ENCODE data around the gene ST3GAL6. TPM values are rescaled to one million over a fixed set of nuclear protein-coding genes. Genes with fewer than 3 reads are reported as not detected.
A peak's percentile ranks its signal among the peaks of the same experiment; 100 is the strongest.

Gene ST3GAL6
- total and polyA plus RNA-seq, 2 of the 13 experiments (the other 11 are each of a cell fraction or from before 2014, with no cell fraction given), result 17.5 to 23.2 TPM

DNA sequence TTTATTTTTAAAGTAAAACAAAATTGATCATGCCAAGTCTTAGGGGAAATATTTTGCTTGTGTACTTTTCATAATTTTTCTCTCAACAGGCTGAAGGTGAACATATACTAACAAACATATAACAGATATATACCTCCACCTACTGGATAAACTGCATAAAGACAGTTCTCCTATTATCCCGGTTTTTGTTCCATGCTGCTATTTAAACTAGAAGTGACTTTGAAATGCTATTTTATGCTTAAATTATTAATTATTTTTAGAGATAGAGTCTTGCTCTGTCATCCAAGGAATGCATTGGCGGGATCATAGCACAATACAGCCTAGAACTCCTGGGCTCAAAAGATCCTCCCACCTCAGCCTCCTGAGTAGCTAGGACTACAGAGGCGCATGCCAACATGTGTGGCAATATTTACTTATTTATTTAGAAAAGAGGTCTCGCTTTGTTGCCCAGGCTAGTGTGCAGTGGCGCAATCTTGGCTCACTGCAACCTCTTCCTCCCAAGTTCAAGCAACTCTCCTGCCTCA is 49.8 kb downstream of the ST3GAL6 start (continued):
- TF ChIP-seq, protein P1, sequence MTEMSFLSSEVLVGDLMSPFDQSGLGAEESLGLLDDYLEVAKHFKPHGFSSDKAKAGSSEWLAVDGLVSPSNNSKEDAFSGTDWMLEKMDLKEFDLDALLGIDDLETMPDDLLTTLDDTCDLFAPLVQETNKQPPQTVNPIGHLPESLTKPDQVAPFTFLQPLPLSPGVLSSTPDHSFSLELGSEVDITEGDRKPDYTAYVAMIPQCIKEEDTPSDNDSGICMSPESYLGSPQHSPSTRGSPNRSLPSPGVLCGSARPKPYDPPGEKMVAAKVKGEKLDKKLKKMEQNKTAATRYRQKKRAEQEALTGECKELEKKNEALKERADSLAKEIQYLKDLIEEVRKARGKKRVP (CRISPR knock-in tag; IDR thresholded peaks at IDR 0.05), result peak in 1 of 2 experiments; percentile 71; a peak in 2 of 4 replicates
- no peak for TF ChIP-seq ZNF34 (CRISPR knock-in tag; IDR thresholded peaks at IDR 0.05; ENCODE audit: borderline replicate concordance)
- no peak for TF ChIP-seq ONECUT2 (CRISPR knock-in tag; IDR thresholded peaks at IDR 0.05)
- peak; percentile 49; the same call in 1 of the 2 replicates for TF ChIP-seq ZNF12 (CRISPR knock-in tag; IDR thresholded peaks at IDR 0.05)
- TF ChIP-seq ETV5 (CRISPR knock-in tag; IDR thresholded peaks at IDR 0.05; ENCODE audit: borderline replicate concordance), result peak; percentile 44; the same call in 1 of the 2 replicates
- TF ChIP-seq, protein P2, sequence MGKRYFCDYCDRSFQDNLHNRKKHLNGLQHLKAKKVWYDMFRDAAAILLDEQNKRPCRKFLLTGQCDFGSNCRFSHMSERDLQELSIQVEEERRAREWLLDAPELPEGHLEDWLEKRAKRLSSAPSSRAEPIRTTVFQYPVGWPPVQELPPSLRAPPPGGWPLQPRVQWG (CRISPR knock-in tag; IDR thresholded peaks at IDR 0.05; ENCODE audit: borderline replicate concordance, low read depth), result no peak
- TF ChIP-seq RNF2 (conservative IDR thresholded peaks at IDR 0.05; ENCODE audit: low read depth), result no peak
- TF ChIP-seq, protein P3, sequence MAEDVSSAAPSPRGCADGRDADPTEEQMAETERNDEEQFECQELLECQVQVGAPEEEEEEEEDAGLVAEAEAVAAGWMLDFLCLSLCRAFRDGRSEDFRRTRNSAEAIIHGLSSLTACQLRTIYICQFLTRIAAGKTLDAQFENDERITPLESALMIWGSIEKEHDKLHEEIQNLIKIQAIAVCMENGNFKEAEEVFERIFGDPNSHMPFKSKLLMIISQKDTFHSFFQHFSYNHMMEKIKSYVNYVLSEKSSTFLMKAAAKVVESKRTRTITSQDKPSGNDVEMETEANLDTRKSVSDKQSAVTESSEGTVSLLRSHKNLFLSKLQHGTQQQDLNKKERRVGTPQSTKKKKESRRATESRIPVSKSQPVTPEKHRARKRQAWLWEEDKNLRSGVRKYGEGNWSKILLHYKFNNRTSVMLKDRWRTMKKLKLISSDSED (CRISPR knock-in tag; IDR thresholded peaks at IDR 0.05), result no peak
- TF ChIP-seq, protein P4, sequence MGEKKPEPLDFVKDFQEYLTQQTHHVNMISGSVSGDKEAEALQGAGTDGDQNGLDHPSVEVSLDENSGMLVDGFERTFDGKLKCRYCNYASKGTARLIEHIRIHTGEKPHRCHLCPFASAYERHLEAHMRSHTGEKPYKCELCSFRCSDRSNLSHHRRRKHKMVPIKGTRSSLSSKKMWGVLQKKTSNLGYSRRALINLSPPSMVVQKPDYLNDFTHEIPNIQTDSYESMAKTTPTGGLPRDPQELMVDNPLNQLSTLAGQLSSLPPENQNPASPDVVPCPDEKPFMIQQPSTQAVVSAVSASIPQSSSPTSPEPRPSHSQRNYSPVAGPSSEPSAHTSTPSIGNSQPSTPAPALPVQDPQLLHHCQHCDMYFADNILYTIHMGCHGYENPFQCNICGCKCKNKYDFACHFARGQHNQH (CRISPR knock-in tag; IDR thresholded peaks at IDR 0.05), result 0 out of 2 replicates have a peak, but pooled peaks have one; percentile 40
- no peak for TF ChIP-seq ZNF850 (CRISPR knock-in tag; conservative IDR thresholded peaks at IDR 0.05)
- TF ChIP-seq, protein P5, sequence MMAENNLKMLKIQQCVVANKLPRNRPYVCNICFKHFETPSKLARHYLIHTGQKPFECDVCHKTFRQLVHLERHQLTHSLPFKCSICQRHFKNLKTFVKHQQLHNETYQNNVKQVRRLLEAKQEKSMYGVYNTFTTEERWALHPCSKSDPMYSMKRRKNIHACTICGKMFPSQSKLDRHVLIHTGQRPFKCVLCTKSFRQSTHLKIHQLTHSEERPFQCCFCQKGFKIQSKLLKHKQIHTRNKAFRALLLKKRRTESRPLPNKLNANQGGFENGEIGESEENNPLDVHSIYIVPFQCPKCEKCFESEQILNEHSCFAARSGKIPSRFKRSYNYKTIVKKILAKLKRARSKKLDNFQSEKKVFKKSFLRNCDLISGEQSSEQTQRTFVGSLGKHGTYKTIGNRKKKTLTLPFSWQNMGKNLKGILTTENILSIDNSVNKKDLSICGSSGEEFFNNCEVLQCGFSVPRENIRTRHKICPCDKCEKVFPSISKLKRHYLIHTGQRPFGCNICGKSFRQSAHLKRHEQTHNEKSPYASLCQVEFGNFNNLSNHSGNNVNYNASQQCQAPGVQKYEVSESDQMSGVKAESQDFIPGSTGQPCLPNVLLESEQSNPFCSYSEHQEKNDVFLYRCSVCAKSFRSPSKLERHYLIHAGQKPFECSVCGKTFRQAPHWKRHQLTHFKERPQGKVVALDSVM (CRISPR knock-in tag; IDR thresholded peaks at IDR 0.05), result peak; percentile 97
- TF ChIP-seq, protein P6, sequence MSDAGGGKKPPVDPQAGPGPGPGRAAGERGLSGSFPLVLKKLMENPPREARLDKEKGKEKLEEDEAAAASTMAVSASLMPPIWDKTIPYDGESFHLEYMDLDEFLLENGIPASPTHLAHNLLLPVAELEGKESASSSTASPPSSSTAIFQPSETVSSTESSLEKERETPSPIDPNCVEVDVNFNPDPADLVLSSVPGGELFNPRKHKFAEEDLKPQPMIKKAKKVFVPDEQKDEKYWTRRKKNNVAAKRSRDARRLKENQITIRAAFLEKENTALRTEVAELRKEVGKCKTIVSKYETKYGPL (CRISPR knock-in tag; IDR thresholded peaks at IDR 0.05), result no peak
- no peak for TF ChIP-seq RBAK (CRISPR knock-in tag; IDR thresholded peaks at IDR 0.05)
- 0 out of 2 replicates have a peak, but pooled peaks have one; percentile 51 for TF ChIP-seq KDM4B (CRISPR knock-in tag; IDR thresholded peaks at IDR 0.05)
- TF ChIP-seq ZNF605 (CRISPR knock-in tag; IDR thresholded peaks at IDR 0.05), result 0 out of 2 replicates have a peak, but pooled peaks have one; percentile 39
- TF ChIP-seq HDAC2 (CRISPR knock-in tag; IDR thresholded peaks at IDR 0.05), result peak; percentile 89
- TF ChIP-seq EP300 (IDR thresholded peaks at IDR 0.05; ENCODE audit: low read depth in 2 of 2, low read length in 2 of 2), result peak; percentile 38 to 68; a peak in 1 of 4 replicates
- no peak; the same call in 1 of the 2 replicates for TF ChIP-seq EP300 (CRISPR knock-in tag; IDR thresholded peaks at IDR 0.05; ENCODE audit: borderline replicate concordance)
- no peak for TF ChIP-seq ZNF546 (CRISPR knock-in tag; conservative IDR thresholded peaks at IDR 0.05)
- no peak for TF ChIP-seq TBL1XR1 (IDR thresholded peaks at IDR 0.05; ENCODE audit: borderline replicate concordance, low read length, partially characterized antibody)
- 0 out of 2 replicates have a peak, but pooled peaks have one; percentile 46 for TF ChIP-seq NR2F6 (IDR thresholded peaks at IDR 0.05)
- peak; percentile 59 for TF ChIP-seq NR2F6 (CRISPR knock-in tag; IDR thresholded peaks at IDR 0.05)
- TF ChIP-seq ZNF460 (CRISPR knock-in tag; IDR thresholded peaks at IDR 0.05; ENCODE audit: borderline replicate concordance), result peak; percentile 84; the same call in 1 of the 2 replicates
